ENCODE measurements around the gene DIP2A.

DIP2A gene

DNA sequence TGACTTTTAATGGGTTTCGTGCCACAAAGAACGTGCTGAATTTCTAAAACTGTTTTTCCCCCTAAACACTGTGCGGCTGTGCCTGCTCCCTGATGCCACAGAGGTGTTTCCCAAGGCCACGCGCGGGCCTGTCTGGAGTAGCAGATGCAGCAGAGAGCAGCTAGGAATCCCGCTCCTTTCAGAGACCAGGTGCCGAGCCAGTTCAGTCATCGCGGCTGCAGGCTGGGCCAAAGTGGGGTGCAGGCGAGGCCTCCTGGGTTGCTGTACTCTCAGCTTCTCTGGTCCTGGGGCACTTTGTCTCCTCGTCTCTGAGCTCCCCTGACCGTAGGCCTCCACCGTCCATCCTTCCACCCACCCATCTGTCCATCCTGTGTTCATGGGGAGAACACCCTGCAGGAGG lies 17.4 kb upstream of the DIP2A start:
- H3K9me3 ChIP-seq (ENCODE audit: insufficient read depth, low read length), result no peaks in the 10 kb centered on the region
- H3K27me3 ChIP-seq (ENCODE audit: low read length), result no peaks in the 10 kb centered on the region
- H3K9ac ChIP-seq (ENCODE audit: low read length), result no peak overlapping the region
- H3K4me3 ChIP-seq (ENCODE audit: insufficient read depth, low read length, poor library complexity, severe bottlenecking), result no peak overlapping the region
- H2AFZ ChIP-seq (ENCODE audit: low read depth, low read length, severe bottlenecking), result no peak overlapping the region
- no peaks in the 10 kb centered on the region for H4K20me1 ChIP-seq (ENCODE audit: low read depth, low read length)
- H3F3A ChIP-seq (ENCODE audit: insufficient read depth), result peaks cover 4% of the 10 kb centered on the region
- no peaks in the 10 kb centered on the region for H3K9me2 ChIP-seq (replicated peaks; ENCODE audit: insufficient read depth, low read length)
- H3K4me2 ChIP-seq (ENCODE audit: low read depth, low read length, poor library complexity, severe bottlenecking), result no peak overlapping the region
- H3K27ac ChIP-seq (ENCODE audit: low read depth, low read length), result no peak overlapping the region
- H3K36me3 ChIP-seq (ENCODE audit: low read length), result peaks cover 17% of the 10 kb centered on the region; the same call in 1 of the 2 replicates
- H3K79me2 ChIP-seq (ENCODE audit: insufficient read depth, low read length), result no peaks in the 10 kb centered on the region
- TF ChIP-seq EZH2phosphoT487 (conservative IDR thresholded peaks at IDR 0.05; ENCODE audit: low read length), result no peak
- TF ChIP-seq, protein P1, sequence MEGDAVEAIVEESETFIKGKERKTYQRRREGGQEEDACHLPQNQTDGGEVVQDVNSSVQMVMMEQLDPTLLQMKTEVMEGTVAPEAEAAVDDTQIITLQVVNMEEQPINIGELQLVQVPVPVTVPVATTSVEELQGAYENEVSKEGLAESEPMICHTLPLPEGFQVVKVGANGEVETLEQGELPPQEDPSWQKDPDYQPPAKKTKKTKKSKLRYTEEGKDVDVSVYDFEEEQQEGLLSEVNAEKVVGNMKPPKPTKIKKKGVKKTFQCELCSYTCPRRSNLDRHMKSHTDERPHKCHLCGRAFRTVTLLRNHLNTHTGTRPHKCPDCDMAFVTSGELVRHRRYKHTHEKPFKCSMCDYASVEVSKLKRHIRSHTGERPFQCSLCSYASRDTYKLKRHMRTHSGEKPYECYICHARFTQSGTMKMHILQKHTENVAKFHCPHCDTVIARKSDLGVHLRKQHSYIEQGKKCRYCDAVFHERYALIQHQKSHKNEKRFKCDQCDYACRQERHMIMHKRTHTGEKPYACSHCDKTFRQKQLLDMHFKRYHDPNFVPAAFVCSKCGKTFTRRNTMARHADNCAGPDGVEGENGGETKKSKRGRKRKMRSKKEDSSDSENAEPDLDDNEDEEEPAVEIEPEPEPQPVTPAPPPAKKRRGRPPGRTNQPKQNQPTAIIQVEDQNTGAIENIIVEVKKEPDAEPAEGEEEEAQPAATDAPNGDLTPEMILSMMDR (IDR thresholded peaks at IDR 0.05; ENCODE audit: insufficient read depth, low read length, poor library complexity, severe bottlenecking), result no peak

DNA sequence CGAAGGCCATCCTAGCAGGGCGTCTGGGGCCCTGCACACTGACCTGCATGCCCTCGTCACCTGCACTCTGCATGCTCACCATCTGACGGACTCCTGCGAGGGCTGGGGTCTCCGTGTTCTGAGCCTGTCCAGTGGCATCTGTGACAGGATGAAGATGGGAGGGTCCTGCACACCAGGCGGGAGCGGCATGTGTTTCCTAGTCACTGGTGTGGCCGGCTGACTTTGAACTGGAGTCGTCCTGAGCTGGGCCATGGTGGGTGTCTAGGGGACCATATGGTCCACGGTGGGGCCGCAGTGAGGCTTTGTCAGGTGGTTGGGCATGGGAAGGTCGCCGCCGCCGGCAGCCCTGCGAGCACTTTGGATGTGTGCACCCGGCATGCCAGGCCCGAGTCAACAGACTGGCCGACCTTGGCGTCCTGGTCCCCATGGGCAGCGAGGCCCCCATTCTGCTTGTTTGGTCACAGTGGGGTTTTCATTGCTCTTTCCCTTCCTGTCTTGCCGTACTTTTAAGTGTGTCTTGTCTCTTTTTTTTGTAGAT lies 16.7 kb upstream of the DIP2A start:
- peaks cover 10% of the 10 kb centered on the region; the same call in 1 of the 2 replicates for H3K36me3 ChIP-seq (ENCODE audit: low read length)
- H3K9me2 ChIP-seq (replicated peaks; ENCODE audit: insufficient read depth, low read length), result no peaks in the 10 kb centered on the region
- H3K4me2 ChIP-seq (ENCODE audit: low read depth, low read length, poor library complexity, severe bottlenecking), result no peak overlapping the region
- H3K27ac ChIP-seq (ENCODE audit: low read depth, low read length), result no peak overlapping the region
- no peak overlapping the region for H3K9ac ChIP-seq (ENCODE audit: low read length)
- H3F3A ChIP-seq (ENCODE audit: insufficient read depth), result peaks cover 4% of the 10 kb centered on the region
- no peaks in the 10 kb centered on the region for H4K20me1 ChIP-seq (ENCODE audit: low read depth, low read length)
- no peaks in the 10 kb centered on the region for H3K9me3 ChIP-seq (ENCODE audit: insufficient read depth, low read length)
- H2AFZ ChIP-seq (ENCODE audit: low read depth, low read length, severe bottlenecking), result no peak overlapping the region
- no peaks in the 10 kb centered on the region for H3K27me3 ChIP-seq (ENCODE audit: low read length)
- H3K4me3 ChIP-seq (ENCODE audit: insufficient read depth, low read length, poor library complexity, severe bottlenecking), result no peak overlapping the region
- H3K79me2 ChIP-seq (ENCODE audit: insufficient read depth, low read length), result no peaks in the 10 kb centered on the region
- TF ChIP-seq, protein P1 (IDR thresholded peaks at IDR 0.05; ENCODE audit: insufficient read depth, low read length, poor library complexity, severe bottlenecking), result no peak
- no peak for TF ChIP-seq EZH2phosphoT487 (conservative IDR thresholded peaks at IDR 0.05; ENCODE audit: low read length)

GRCh38 chr21:46442938-46443337 lies 15.8 kb upstream of the DIP2A start:
- H3K9ac ChIP-seq (ENCODE audit: low read length), result no peak overlapping the region
- H3K9me2 ChIP-seq (replicated peaks; ENCODE audit: insufficient read depth, low read length), result no peaks in the 10 kb centered on the region
- no peaks in the 10 kb centered on the region for H3K27me3 ChIP-seq (ENCODE audit: low read length)
- H4K20me1 ChIP-seq (ENCODE audit: low read depth, low read length), result no peaks in the 10 kb centered on the region
- peaks cover 4% of the 10 kb centered on the region for H3F3A ChIP-seq (ENCODE audit: insufficient read depth)
- no peak overlapping the region for H3K4me2 ChIP-seq (ENCODE audit: low read depth, low read length, poor library complexity, severe bottlenecking)
- H3K27ac ChIP-seq (ENCODE audit: low read depth, low read length), result no peak overlapping the region
- no peak overlapping the region for H3K4me3 ChIP-seq (ENCODE audit: insufficient read depth, low read length, poor library complexity, severe bottlenecking)
- no peaks in the 10 kb centered on the region for H3K9me3 ChIP-seq (ENCODE audit: insufficient read depth, low read length)
- no peak for TF ChIP-seq EZH2phosphoT487 (conservative IDR thresholded peaks at IDR 0.05; ENCODE audit: low read length)
- TF ChIP-seq, protein P1 (IDR thresholded peaks at IDR 0.05; ENCODE audit: insufficient read depth, low read length, poor library complexity, severe bottlenecking), result no peak
- no peak overlapping the region for H2AFZ ChIP-seq (ENCODE audit: low read depth, low read length, severe bottlenecking)
- no peaks in the 10 kb centered on the region for H3K79me2 ChIP-seq (ENCODE audit: insufficient read depth, low read length)
- H3K36me3 ChIP-seq (ENCODE audit: low read length), result 0 out of 2 replicates have a peak, but pooled peaks cover 6% of the 10 kb centered on the region

All from SU-DHL-6 (cell line).